Measurements from ENCODE around the gene TGIF2LX.
"Not testable (repeated sequence)": the region's sequence is repeated elsewhere in the genome, so short reads cannot be mapped to it uniquely, and the experiment has no call there.

TGIF2LX gene
- 0 reads per million in 4 experiments for total RNA-seq

GRCh38 chrX:89921665-89922064 lies at the start of gene TGIF2LX:
TGIF2LX (plus strand) TSS chrX:89921908; CDS start chrX:89922086, 178 bp downstream.
- not testable (repeated sequence) for DNase-seq

GRCh38 chrX:89922338-89922934 lies 728 bp downstream of the TGIF2LX start:
- DNase-seq = not testable (repeated sequence)

- DNase-seq = not testable (repeated sequence)
Measured at GRCh38 chrX:89943077-89943476, 21.4 kb downstream of the TGIF2LX start.

GRCh38 chrX:89965588-89965987 lies 43.9 kb downstream of the TGIF2LX start:
- DNase-seq = not testable (repeated sequence)

All from effector CD8-positive, alpha-beta T cell (primary cell).